Measurements from ENCODE around the gene ABCA3.

The ABCA3 gene

GRCh38 chr16:2253293-2253692 lies 87.2 kb downstream of the ABCA3 start:
- peaks cover 31% of the 10 kb centered on the region for H3K36me3 ChIP-seq (ENCODE audit: control insufficient read depth, insufficient read depth, low read length)
- H3K9me3 ChIP-seq (ENCODE audit: control insufficient read depth, insufficient read depth, low read length): no peaks in the 10 kb centered on the region
- H3K4me3 ChIP-seq (ENCODE audit: low read length): no peak overlapping the region
- no peaks in the 10 kb centered on the region for H3K27me3 ChIP-seq (ENCODE audit: control insufficient read depth, insufficient read depth, low read length)
- no CpG with 5 or more reads among the region's 11 CpGs for WGBS (ENCODE audit: insufficient coverage, insufficient read length)
- H3K27ac ChIP-seq (ENCODE audit: low read length): no peak overlapping the region
- H3K4me1 ChIP-seq (ENCODE audit: control insufficient read depth, insufficient read depth, low read length): no peaks in the 10 kb centered on the region
- no peak for DNase-seq (ENCODE audit: low read depth, low spot score)

GRCh38 chr16:2252806-2253148 lies 87.8 kb downstream of the ABCA3 start:
- H3K9me3 ChIP-seq (ENCODE audit: control insufficient read depth, insufficient read depth, low read length): no peaks in the 10 kb centered on the region
- H3K36me3 ChIP-seq (ENCODE audit: control insufficient read depth, insufficient read depth, low read length): peaks cover 30% of the 10 kb centered on the region
- H3K4me1 ChIP-seq (ENCODE audit: control insufficient read depth, insufficient read depth, low read length): no peaks in the 10 kb centered on the region
- WGBS (ENCODE audit: insufficient coverage, insufficient read length): no CpG with 5 or more reads among the region's 7 CpGs
- DNase-seq (ENCODE audit: low read depth, low spot score): no peak
- H3K27ac ChIP-seq (ENCODE audit: low read length): no peak overlapping the region
- no peaks in the 10 kb centered on the region for H3K27me3 ChIP-seq (ENCODE audit: control insufficient read depth, insufficient read depth, low read length)
- H3K4me3 ChIP-seq (ENCODE audit: low read length): no peak overlapping the region

DNA sequence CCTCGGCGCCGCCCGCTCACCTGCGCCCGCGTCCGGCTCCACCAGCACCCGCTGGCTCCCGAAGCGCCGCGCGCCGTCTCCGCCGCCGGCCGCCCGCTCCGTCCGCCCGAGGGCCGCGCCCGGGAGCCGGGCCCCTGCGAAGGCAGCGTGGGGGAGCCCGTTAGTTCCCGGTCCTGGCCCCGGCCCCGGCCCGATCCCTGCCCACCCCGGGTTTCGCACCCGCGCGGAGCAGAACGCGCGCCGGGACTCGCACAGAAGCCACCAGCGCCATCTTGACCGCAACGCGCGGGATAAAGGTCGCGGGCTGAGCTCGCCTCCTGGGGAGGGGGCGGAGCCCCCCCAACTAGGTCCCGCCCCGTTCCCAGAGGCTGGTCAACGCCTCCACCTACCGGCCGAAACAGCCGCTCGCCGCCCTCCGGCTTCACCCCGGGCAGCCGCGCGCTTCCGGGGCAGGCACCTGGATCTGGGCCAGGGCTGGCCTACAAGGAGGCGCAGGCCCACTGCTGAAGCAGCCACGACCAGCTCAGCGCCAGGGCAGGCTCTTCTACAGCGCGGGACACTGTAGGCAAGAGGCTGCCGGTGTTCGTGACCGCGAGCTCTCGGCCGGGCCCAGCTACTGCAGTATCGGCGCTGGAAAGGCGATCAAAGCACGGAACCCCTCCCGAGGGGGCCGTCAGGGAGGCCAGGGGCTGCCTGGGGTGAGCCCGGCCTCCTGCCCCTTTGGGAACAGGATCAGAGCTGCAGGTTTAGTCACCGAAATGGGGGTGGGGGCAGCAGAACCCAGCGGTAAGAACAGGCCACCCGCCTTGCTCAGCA lies 89.0 kb downstream of the ABCA3 start, which contains the start of gene ECI1:
Gene ECI1, minus strand, starts transcription at position 292 of the 816 bp plus-strand sequence. Its CDS starts 21 bp downstream, at position 271.
- no peaks in the 10 kb centered on the region for H3K4me1 ChIP-seq (ENCODE audit: control insufficient read depth, insufficient read depth, low read length)
- no peak within 1 kb of the TSS for H3K27ac ChIP-seq (ENCODE audit: low read length)
- peak; percentile 75 for DNase-seq (ENCODE audit: low read depth, low spot score)
- peaks cover 19% of the 10 kb centered on the region for H3K36me3 ChIP-seq (ENCODE audit: control insufficient read depth, insufficient read depth, low read length)
- WGBS (ENCODE audit: insufficient coverage, insufficient read length): no CpG with 5 or more reads among the region's 88 CpGs
- peak within 1 kb of the TSS; percentile 94 for H3K4me3 ChIP-seq (ENCODE audit: low read length)
- H3K9me3 ChIP-seq (ENCODE audit: control insufficient read depth, insufficient read depth, low read length): no peaks in the 10 kb centered on the region
- H3K27me3 ChIP-seq (ENCODE audit: control insufficient read depth, insufficient read depth, low read length): no peaks in the 10 kb centered on the region

- no peak for DNase-seq (ENCODE audit: low read depth, low spot score)
- no peaks in the 10 kb centered on the region for H3K27me3 ChIP-seq (ENCODE audit: control insufficient read depth, insufficient read depth, low read length)
- peaks cover 19% of the 10 kb centered on the region; the same call in 1 of the 2 replicates for H3K36me3 ChIP-seq (ENCODE audit: control insufficient read depth, insufficient read depth, low read length)
- H3K9me3 ChIP-seq (ENCODE audit: control insufficient read depth, insufficient read depth, low read length): no peaks in the 10 kb centered on the region
- no CpG with 5 or more reads among the region's 35 CpGs for WGBS (ENCODE audit: insufficient coverage, insufficient read length)
- H3K4me3 ChIP-seq (ENCODE audit: low read length): peak overlapping the region; percentile 94
- no peak overlapping the region for H3K27ac ChIP-seq (ENCODE audit: low read length)
- H3K4me1 ChIP-seq (ENCODE audit: control insufficient read depth, insufficient read depth, low read length): no peaks in the 10 kb centered on the region
Measured at GRCh38 chr16:2250652-2251295, 89.8 kb downstream of the ABCA3 start.

GRCh38 chr16:2246301-2246885 lies 94.1 kb downstream of the ABCA3 start:
- Histone ChIP-seq H3K36me3 (ENCODE audit: control insufficient read depth, insufficient read depth, low read length) (peaks cover 27% of the 10 kb centered on the region), H3K27me3 (ENCODE audit: control insufficient read depth, insufficient read depth, low read length) (no peaks in the 10 kb centered on the region), H3K27ac (ENCODE audit: low read length) (no peak overlapping the region), H3K4me1 (ENCODE audit: control insufficient read depth, insufficient read depth, low read length) (no peaks in the 10 kb centered on the region), H3K4me3 (ENCODE audit: low read length) (no peak overlapping the region), H3K9me3 (ENCODE audit: control insufficient read depth, insufficient read depth, low read length) (no peaks in the 10 kb centered on the region)
- no CpG with 5 or more reads among the region's 18 CpGs for WGBS (ENCODE audit: insufficient coverage, insufficient read length)
- DNase-seq (ENCODE audit: low read depth, low spot score): no peak

GRCh38 chr16:2244926-2245795 lies 95.4 kb downstream of the ABCA3 start:
- DNase-seq (ENCODE audit: low read depth, low spot score): no peak
- Histone ChIP-seq H3K4me3 (ENCODE audit: low read length) (no peak overlapping the region), H3K27ac (ENCODE audit: low read length) (no peak overlapping the region), H3K36me3 (ENCODE audit: control insufficient read depth, insufficient read depth, low read length) (peaks cover 27% of the 10 kb centered on the region), H3K27me3 (ENCODE audit: control insufficient read depth, insufficient read depth, low read length) (no peaks in the 10 kb centered on the region), H3K4me1 (ENCODE audit: control insufficient read depth, insufficient read depth, low read length) (no peaks in the 10 kb centered on the region), H3K9me3 (ENCODE audit: control insufficient read depth, insufficient read depth, low read length) (no peaks in the 10 kb centered on the region)
- WGBS (ENCODE audit: insufficient coverage, insufficient read length): no CpG with 5 or more reads among the region's 30 CpGs

DNA sequence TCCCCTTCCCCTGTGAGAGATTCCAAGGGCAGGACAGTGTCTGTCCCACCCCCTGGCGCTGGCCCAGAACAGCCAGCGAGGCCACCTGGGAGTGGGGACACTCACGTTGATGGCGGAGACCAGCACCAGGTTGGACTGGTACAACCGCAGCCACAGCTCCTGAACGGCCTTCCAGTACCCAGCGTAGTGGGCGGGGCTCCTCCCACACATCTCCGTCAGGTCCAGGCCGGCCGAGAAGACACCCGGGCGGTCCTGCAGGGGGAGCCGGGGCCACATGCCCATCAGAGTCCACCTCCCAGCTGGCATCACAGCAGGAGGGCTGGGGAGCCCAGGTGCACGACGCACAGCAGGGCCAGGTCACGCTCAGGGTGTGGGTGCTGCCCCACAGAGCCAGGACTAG lies 96.2 kb downstream of the ABCA3 start:
- no peak overlapping the region for H3K4me3 ChIP-seq (ENCODE audit: low read length)
- H3K27ac ChIP-seq (ENCODE audit: low read length): no peak overlapping the region
- no peaks in the 10 kb centered on the region for H3K27me3 ChIP-seq (ENCODE audit: control insufficient read depth, insufficient read depth, low read length)
- no peak for DNase-seq (ENCODE audit: low read depth, low spot score)
- H3K36me3 ChIP-seq (ENCODE audit: control insufficient read depth, insufficient read depth, low read length): peaks cover 27% of the 10 kb centered on the region
- H3K9me3 ChIP-seq (ENCODE audit: control insufficient read depth, insufficient read depth, low read length): no peaks in the 10 kb centered on the region
- no CpG with 5 or more reads among the region's 17 CpGs for WGBS (ENCODE audit: insufficient coverage, insufficient read length)
- no peaks in the 10 kb centered on the region for H3K4me1 ChIP-seq (ENCODE audit: control insufficient read depth, insufficient read depth, low read length)

GRCh38 chr16:2243781-2244180 lies 96.7 kb downstream of the ABCA3 start:
- no CpG with 5 or more reads among the region's 11 CpGs for WGBS (ENCODE audit: insufficient coverage, insufficient read length)
- H3K4me1 ChIP-seq (ENCODE audit: control insufficient read depth, insufficient read depth, low read length): no peaks in the 10 kb centered on the region
- no peaks in the 10 kb centered on the region for H3K9me3 ChIP-seq (ENCODE audit: control insufficient read depth, insufficient read depth, low read length)
- H3K27ac ChIP-seq (ENCODE audit: low read length): no peak overlapping the region
- H3K36me3 ChIP-seq (ENCODE audit: control insufficient read depth, insufficient read depth, low read length): peaks cover 27% of the 10 kb centered on the region
- H3K27me3 ChIP-seq (ENCODE audit: control insufficient read depth, insufficient read depth, low read length): no peaks in the 10 kb centered on the region
- no peak for DNase-seq (ENCODE audit: low read depth, low spot score)
- H3K4me3 ChIP-seq (ENCODE audit: low read length): no peak overlapping the region

DNA sequence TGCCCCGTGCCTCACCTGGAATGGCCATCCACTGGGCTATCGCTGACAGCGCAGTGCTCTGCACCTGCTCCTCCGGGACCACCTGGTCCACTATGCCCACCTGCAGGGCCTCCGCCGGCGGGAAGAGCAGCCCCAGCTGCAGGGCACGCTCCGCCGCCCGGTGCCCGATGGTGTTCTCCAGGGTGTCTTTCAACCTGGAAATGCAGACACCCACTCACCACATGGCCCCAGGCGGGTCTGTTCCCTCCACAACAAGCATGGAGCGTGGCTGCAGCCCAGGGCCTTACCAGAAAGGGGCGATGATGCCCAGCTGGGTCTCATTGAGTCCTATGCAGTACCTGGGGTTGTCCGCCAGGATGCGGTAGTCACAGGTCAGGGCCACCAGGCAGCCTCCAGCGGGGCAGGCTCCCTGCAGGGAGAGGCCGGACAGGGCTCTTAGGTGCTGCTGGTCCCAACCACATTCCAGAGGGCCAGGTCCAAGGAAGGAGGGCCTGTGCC lies 97.4 kb downstream of the ABCA3 start:
- Histone ChIP-seq H3K27me3 (ENCODE audit: control insufficient read depth, insufficient read depth, low read length) (no peaks in the 10 kb centered on the region), H3K36me3 (ENCODE audit: control insufficient read depth, insufficient read depth, low read length) (peaks cover 27% of the 10 kb centered on the region), H3K27ac (ENCODE audit: low read length) (no peak overlapping the region), H3K4me1 (ENCODE audit: control insufficient read depth, insufficient read depth, low read length) (peaks cover 4% of the 10 kb centered on the region; the same call in 1 of the 2 replicates), H3K9me3 (ENCODE audit: control insufficient read depth, insufficient read depth, low read length) (no peaks in the 10 kb centered on the region), H3K4me3 (ENCODE audit: low read length) (no peak overlapping the region)
- WGBS (ENCODE audit: insufficient coverage, insufficient read length): no CpG with 5 or more reads among the region's 19 CpGs
- no peak for DNase-seq (ENCODE audit: low read depth, low spot score)

- Histone ChIP-seq H3K27me3 (ENCODE audit: control insufficient read depth, insufficient read depth, low read length) (no peaks in the 10 kb centered on the region; the same call in 1 of the 2 replicates), H3K4me1 (ENCODE audit: control insufficient read depth, insufficient read depth, low read length) (peaks cover 4% of the 10 kb centered on the region; the same call in 1 of the 2 replicates)
- WGBS (ENCODE audit: insufficient coverage, insufficient read length): no CpG with 5 or more reads among the region's 11 CpGs
Measured at GRCh38 chr16:2242598-2242997, 97.9 kb downstream of the ABCA3 start.

More at GRCh38 chr16:2242598-2242997, 97.9 kb downstream of the ABCA3 start:
- no peaks in the 10 kb centered on the region for H3K9me3 ChIP-seq (ENCODE audit: control insufficient read depth, insufficient read depth, low read length)
- H3K4me3 ChIP-seq (ENCODE audit: low read length): no peak overlapping the region
- H3K36me3 ChIP-seq (ENCODE audit: control insufficient read depth, insufficient read depth, low read length): peaks cover 27% of the 10 kb centered on the region
- H3K27ac ChIP-seq (ENCODE audit: low read length): no peak overlapping the region
- DNase-seq (ENCODE audit: low read depth, low spot score): no peak
